GM10266 (cell line): Measurements from ENCODE around the gene RBM18.
A peak's percentile ranks its signal among the peaks of the same experiment; 100 is the strongest.

Experiments
- DNase-seq: peaks from one replicate; pipeline ENCODE4 v3.0.0; 2012; ENCODE audit errors: extremely low spot score
- CTCF ChIP-seq: IDR thresholded peaks from 2 replicates; pipeline ENCODE4 v1.5.1; 2012; ENCODE audit warnings: mild to moderate bottlenecking, low read depth; ENCODE audit not compliant: control insufficient read depth, insufficient read depth; ENCODE audit errors: missing control alignments

Gene RBM18

GRCh38 chr9:122228568-122229484, 35.8 kb downstream of the RBM18 start, which contains the start of gene LHX6:
Gene LHX6 (minus strand): TSS chr9:122228957. CDS start chr9:122228740, 217 bp downstream.
- peak; percentile 54 for DNase-seq

GRCh38 chr9:122228191-122228567, 36.5 kb downstream of the RBM18 start:
- no peak for TF ChIP-seq CTCF
- DNase-seq, result peak; percentile 49

More at GRCh38 chr9:122228568-122229484, 35.8 kb downstream of the RBM18 start, which contains the start of gene LHX6:
- no peak for TF ChIP-seq CTCF

GRCh38 chr9:122227575-122227900, 37.1 kb downstream of the RBM18 start:
- peak; percentile 47 for DNase-seq
- TF ChIP-seq CTCF, result no peak

- no peak for TF ChIP-seq CTCF
- DNase-seq, result peak; percentile 49
Observed at GRCh38 chr9:122226758-122227574, 37.7 kb downstream of the RBM18 start.

- peak; percentile 38 for DNase-seq
- TF ChIP-seq CTCF, result no peak
Observed at GRCh38 chr9:122226142-122226757, 38.4 kb downstream of the RBM18 start.

GRCh38 chr9:122225312-122226141, 39.1 kb downstream of the RBM18 start:
- DNase-seq, result peak; percentile 17
- TF ChIP-seq CTCF, result no peak
